Measurements from ENCODE around the gene TBC1D9.
"Not testable (repeated sequence)": the region's sequence is repeated elsewhere in the genome, so short reads cannot be mapped to it uniquely, and the experiment has no call there.

Gene TBC1D9

GRCh38 chr4:140756319-140757231, at the start of gene TBC1D9:
Gene TBC1D9 (minus strand): TSS chr4:140756385. CDS start chr4:140756045, 340 bp downstream.
- Histone ChIP-seq H3K4me2 (peak within 1 kb of the TSS; percentile 86), H3K36me3 (no peaks in the 10 kb centered on the region), H3K9ac (peak within 1 kb of the TSS; percentile 67), H3K4me3 (peak within 1 kb of the TSS; percentile 76), H3K27me3 (peaks cover 6% of the 10 kb centered on the region; the same call in 1 of the 2 replicates), H3K9me3 (peaks cover 15% of the 10 kb centered on the region), H3K27ac (peak within 1 kb of the TSS; percentile 55), H4K20me1 (no peaks in the 10 kb centered on the region), H3K4me1 (peaks cover 12% of the 10 kb centered on the region; the same call in 1 of the 2 replicates)
- no peak for TF ChIP-seq Cebpa-rat (IDR thresholded peaks at IDR 0.05)

DNA sequence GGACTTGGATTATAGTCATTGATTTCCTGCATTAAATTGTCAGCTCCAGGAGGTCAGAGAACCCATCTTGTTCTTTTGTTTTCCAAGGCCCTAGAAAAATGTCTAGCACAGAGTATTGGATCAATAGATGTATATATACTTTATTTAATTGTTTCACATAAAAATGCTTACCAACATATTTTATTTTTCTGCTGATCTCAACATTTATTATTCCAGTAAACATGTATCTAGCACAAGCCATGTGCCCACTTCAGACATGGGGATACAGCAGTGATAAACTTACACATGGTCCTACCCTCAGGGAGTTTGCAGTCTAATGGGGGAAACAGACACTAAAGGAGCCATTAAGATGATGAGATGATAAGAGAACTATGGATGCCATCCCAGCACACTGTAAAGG, 49.1 kb upstream of the TBC1D9 start:
- no peaks in the 10 kb centered on the region for H3K27me3 ChIP-seq
- no peak overlapping the region for H3K27ac ChIP-seq
- H3K36me3 ChIP-seq, result no peaks in the 10 kb centered on the region
- H3K9me3 ChIP-seq, result no peaks in the 10 kb centered on the region
- H4K20me1 ChIP-seq, result no peaks in the 10 kb centered on the region
- no peak for TF ChIP-seq Cebpa-rat (IDR thresholded peaks at IDR 0.05)
- H3K9ac ChIP-seq, result no peak overlapping the region
- no peak overlapping the region for H3K4me2 ChIP-seq
- H3K4me3 ChIP-seq, result no peak overlapping the region
- peaks cover 74% of the 10 kb centered on the region for H3K4me1 ChIP-seq

- H3K36me3 ChIP-seq, result no peaks in the 10 kb centered on the region
- H3K9me3 ChIP-seq, result no peaks in the 10 kb centered on the region
- H3K4me2 ChIP-seq, result peak overlapping the region; percentile 31
- no peaks in the 10 kb centered on the region for H3K27me3 ChIP-seq
- H3K27ac ChIP-seq, result no peak overlapping the region
- H3K4me3 ChIP-seq, result no peak overlapping the region
- no peak overlapping the region for H3K9ac ChIP-seq
- no peaks in the 10 kb centered on the region for H4K20me1 ChIP-seq
- TF ChIP-seq Cebpa-rat (IDR thresholded peaks at IDR 0.05), result no peak
- H3K4me1 ChIP-seq, result peaks cover 55% of the 10 kb centered on the region
These were observed 46.4 kb upstream of the TBC1D9 start for GRCh38 chr4:140802591-140802990.

DNA sequence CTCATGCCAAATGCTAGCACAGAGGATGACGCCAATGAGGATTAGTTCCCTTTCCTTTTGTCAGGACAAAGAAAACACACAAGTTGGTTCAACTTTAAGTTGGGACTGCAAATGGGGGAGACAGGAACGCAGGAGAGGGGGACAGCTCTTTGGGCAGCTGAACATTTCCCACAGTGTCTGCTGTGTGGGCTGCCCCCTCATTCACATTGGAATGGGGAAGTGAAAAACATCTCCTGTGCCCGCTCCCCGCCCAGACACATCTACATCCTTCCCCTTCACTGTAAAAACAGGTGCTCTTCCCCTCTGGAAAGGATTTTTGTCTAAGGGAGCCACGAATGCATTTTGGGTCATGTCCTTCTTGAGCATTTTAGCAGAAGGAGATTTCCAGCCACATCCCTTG, 44.5 kb upstream of the TBC1D9 start:
- Histone ChIP-seq H3K27ac (no peak overlapping the region), H3K9ac (no peak overlapping the region), H4K20me1 (no peaks in the 10 kb centered on the region), H3K9me3 (no peaks in the 10 kb centered on the region), H3K4me3 (no peak overlapping the region), H3K4me1 (peaks cover 49% of the 10 kb centered on the region), H3K36me3 (no peaks in the 10 kb centered on the region), H3K4me2 (peak overlapping the region; percentile 59), H3K27me3 (no peaks in the 10 kb centered on the region)
- no peak for TF ChIP-seq Cebpa-rat (IDR thresholded peaks at IDR 0.05)

DNA sequence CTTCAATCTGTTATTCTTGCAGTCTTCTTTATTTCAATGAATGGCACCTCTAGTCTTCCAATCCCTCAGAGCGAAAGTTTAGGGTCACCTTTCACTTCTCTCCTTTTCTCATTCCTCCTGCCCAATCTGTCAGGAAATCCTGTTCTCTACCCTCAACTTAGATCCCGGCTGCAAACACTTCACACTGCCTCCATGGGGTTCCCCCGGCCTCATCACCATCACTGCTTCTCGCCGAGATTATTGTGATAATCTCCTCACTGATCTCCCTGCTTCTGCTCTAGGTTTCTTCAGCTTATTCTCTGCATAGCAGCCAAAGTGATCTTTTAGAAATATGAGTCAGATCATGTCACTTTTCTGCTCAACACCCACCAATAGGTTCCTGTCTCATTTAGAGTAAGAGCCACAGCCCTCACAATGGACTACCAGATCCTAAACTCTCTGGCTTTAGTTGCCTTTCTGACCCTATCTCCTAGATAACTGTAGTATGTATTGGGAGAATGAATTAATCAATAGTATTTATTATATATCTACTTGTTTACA, 43.6 kb upstream of the TBC1D9 start:
- Histone ChIP-seq H3K27me3 (no peaks in the 10 kb centered on the region), H3K36me3 (no peaks in the 10 kb centered on the region), H4K20me1 (no peaks in the 10 kb centered on the region), H3K4me3 (no peak overlapping the region), H3K4me1 (peaks cover 45% of the 10 kb centered on the region), H3K4me2 (no peak overlapping the region), H3K9ac (no peak overlapping the region), H3K27ac (no peak overlapping the region), H3K9me3 (no peaks in the 10 kb centered on the region)
- no peak for TF ChIP-seq Cebpa-rat (IDR thresholded peaks at IDR 0.05)

DNA sequence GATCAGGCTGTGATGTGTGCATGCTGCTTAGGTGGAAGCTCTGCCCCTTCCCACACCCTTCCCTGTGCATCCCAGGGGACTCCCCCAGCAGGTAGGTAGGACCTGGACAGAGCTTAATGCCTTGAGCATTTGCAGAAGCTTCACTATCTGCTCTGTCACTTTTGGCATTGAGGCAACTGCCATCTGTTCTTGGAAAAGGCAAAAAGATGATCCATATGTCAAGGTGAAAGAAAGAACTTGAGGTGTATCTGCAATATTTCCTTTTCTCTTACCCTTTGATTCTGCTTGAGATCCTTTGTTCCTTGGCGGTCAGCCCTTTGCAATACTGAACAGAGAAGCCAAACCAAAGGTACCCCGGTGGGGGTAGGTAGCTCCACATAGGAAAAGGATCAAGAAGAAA, 37.1 kb upstream of the TBC1D9 start:
- Histone ChIP-seq H3K9me3 (peaks cover 5% of the 10 kb centered on the region), H3K27ac (no peak overlapping the region), H3K4me2 (no peak overlapping the region), H3K4me1 (peaks cover 38% of the 10 kb centered on the region), H4K20me1 (no peaks in the 10 kb centered on the region), H3K27me3 (no peaks in the 10 kb centered on the region), H3K9ac (no peak overlapping the region), H3K4me3 (no peak overlapping the region), H3K36me3 (no peaks in the 10 kb centered on the region)
- TF ChIP-seq Cebpa-rat (IDR thresholded peaks at IDR 0.05), result no peak

DNA sequence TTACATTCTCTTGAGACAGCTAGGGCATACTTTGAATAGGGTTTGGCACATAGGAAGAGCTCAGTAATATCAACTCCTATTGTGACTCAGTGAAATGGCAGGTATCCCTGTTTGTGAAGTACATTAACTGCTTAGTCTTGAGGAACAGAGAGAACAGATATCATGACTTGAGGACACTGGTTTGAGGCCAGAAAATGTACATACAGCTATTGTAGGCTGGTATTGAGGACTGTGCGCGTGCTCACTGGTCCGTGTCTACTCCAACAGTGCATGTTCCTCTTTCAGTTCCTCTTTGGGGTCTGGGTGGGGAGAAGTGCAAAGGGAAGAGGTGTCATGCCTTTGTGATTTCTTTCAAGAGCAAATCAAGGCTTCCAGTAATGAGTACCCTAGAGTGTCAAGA, 34.6 kb upstream of the TBC1D9 start:
- Histone ChIP-seq H3K27ac (no peak overlapping the region), H3K4me1 (peaks cover 27% of the 10 kb centered on the region), H4K20me1 (no peaks in the 10 kb centered on the region), H3K27me3 (no peaks in the 10 kb centered on the region), H3K4me2 (peak overlapping the region; percentile 58), H3K9me3 (peaks cover 13% of the 10 kb centered on the region), H3K9ac (no peak overlapping the region), H3K36me3 (no peaks in the 10 kb centered on the region), H3K4me3 (no peak overlapping the region)
- TF ChIP-seq Cebpa-rat (IDR thresholded peaks at IDR 0.05), result no peak

GRCh38 chr4:140790171-140790570, 34.0 kb upstream of the TBC1D9 start:
- Histone ChIP-seq H3K4me2 (peak overlapping the region; percentile 58), H3K27ac (no peak overlapping the region), H3K4me1 (peaks cover 27% of the 10 kb centered on the region), H3K9ac (no peak overlapping the region), H3K9me3 (peaks cover 13% of the 10 kb centered on the region), H3K36me3 (no peaks in the 10 kb centered on the region), H4K20me1 (no peaks in the 10 kb centered on the region), H3K27me3 (no peaks in the 10 kb centered on the region), H3K4me3 (no peak overlapping the region)
- no peak for TF ChIP-seq Cebpa-rat (IDR thresholded peaks at IDR 0.05)

DNA sequence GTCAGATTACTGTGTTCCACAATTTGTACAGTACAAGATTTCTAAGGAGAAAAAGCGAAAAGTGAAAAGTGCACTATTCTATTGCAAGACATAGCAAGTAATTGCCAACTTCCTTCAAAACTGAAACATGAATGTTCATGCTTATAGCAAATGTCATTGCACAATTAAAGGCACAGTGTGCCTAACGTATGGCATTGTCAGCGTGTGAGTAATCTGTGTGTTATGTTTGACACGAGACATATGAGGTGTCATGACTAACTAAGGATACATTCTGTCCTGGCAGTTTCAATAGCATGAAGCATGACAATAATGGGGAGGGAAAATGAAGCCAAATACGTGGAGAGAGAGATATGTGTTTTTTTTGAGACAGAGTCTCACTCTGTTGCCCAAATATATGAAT, 33.6 kb upstream of the TBC1D9 start:
- peaks cover 13% of the 10 kb centered on the region for H3K9me3 ChIP-seq
- H4K20me1 ChIP-seq, result no peaks in the 10 kb centered on the region
- H3K27me3 ChIP-seq, result no peaks in the 10 kb centered on the region
- H3K4me3 ChIP-seq, result no peak overlapping the region
- H3K4me2 ChIP-seq, result no peak overlapping the region
- no peaks in the 10 kb centered on the region for H3K36me3 ChIP-seq
- H3K9ac ChIP-seq, result no peak overlapping the region
- peaks cover 27% of the 10 kb centered on the region for H3K4me1 ChIP-seq
- no peak for TF ChIP-seq Cebpa-rat (IDR thresholded peaks at IDR 0.05)
- H3K27ac ChIP-seq, result no peak overlapping the region

GRCh38 chr4:140782787-140783186, 26.6 kb upstream of the TBC1D9 start:
- not testable (repeated sequence) for H3K4me2 ChIP-seq, H3K36me3 ChIP-seq, H3K27me3 ChIP-seq, H3K27ac ChIP-seq, H4K20me1 ChIP-seq, H3K4me3 ChIP-seq, H3K9ac ChIP-seq, H3K4me1 ChIP-seq, H3K9me3 ChIP-seq
